ENCODE data around the gene MRPS27.

DNA sequence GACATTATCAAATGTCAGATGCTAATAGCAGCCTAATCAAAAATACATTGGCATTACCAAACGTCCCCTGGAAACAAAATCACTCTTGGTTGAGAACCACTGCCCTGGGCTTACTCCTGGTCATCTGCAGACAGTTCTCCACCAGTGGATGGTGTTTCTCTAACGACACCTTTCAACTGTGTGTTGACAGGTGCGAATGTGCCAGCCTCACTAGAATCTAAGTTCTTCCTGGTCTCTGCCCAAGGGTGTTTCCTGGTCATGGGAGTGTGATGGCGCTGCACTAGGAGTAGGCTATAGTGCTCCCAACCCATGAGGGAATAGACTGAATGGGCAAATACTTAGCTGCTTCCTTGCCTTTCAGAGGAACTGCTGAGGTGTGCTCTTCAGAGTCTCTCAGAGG lies 105.9 kb downstream of the MRPS27 start:
- TF ChIP-seq POLR2A (IDR thresholded peaks at IDR 0.05; ENCODE audit: low read length), result no peak
- TF ChIP-seq GATA1 (IDR thresholded peaks at IDR 0.05; ENCODE audit: low read depth, low read length), result no peak
